Measurements from ENCODE around the gene AMHR2. TPM values are rescaled to one million over a fixed set of nuclear protein-coding genes. Genes with fewer than 3 reads are reported as not detected.

The AMHR2 gene
- total RNA-seq, 1 donor from 2014 or later: not detected

DNA sequence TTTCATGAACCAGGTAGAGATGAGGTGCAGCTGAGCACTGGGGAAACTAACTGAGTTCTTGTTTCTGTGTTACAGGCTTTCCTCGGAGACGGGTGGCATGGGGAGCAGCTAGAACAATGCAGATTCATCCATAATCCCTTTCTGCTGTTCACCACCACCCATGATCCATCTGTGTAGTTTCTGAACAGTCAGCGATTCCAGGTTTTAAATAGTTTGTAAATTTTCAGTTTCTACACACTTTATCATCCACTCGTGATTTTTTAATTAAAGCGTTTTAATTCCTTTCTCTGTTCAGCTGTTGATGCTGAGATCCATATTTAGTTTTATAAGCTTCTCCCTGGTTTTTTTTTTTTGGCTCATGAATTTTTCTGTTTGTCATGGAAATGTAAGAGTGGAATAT, 55.7 kb downstream of the AMHR2 start:
- DNase-seq (ENCODE audit: low read depth in 2 of 2): no peak

DNA sequence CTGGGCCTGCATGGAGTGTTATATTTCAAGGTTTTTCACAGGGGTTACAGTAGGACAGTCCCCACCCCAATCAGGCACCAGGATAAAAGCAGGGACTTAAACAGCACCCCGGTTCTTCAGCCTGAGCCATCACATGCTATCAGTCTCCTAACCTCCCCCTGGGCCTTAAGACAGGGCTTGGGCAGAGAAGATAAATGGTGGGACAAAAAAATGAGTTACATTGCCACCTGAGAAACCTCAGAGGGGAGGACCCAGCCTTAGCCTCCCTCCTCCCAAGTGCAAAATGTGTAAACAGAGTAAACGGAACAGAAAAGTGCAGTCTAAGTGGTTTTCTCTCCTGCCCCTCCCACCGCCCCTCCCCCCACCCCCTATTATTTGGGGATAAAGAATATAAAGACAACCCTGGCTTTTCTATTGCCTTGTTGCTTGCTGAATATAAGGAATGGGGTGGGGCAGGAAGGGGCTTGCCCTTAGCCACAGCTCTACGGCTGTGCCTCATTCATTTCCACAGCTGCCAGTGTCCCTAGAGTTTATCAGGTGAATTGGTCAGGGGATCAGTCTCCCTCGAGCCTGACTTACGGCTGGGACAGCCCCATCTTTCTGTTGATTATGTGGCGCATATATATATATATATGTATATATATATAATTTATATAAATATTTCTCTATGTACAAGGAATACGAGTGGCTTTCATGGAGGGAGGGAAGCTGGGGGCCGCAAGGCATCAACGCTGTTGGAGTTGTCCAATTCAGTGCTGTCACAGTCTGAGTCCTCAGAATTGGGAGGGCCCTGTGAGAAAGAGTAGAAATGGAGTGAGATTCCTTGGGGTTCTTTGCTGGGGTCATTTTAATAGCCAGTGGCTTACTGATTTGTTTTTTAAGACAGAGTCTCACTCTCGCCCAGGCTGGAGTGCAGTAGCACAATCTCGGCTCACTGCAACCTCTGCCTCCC, 57.1 kb downstream of the AMHR2 start:
- DNase-seq (ENCODE audit: low read depth in 2 of 2): no peak

Other genes with a start within 250 kb of the AMHR2 start
- gene ZNF740, start 243.1 kb upstream of the AMHR2 start, total RNA-seq: 9.6 and 12.1 TPM in 2 replicates
- 2.6 and 6.0 TPM in 2 replicates for gene CSAD, start 242.9 kb upstream of the AMHR2 start, total RNA-seq
- not detected in 2 replicates for gene ITGB7, start 216.6 kb upstream of the AMHR2 start, total RNA-seq
- gene RARG, start 191.6 kb upstream of the AMHR2 start, total RNA-seq: 5.2 and 10.9 TPM in 2 replicates
- gene ESPL1, start 155.6 kb upstream of the AMHR2 start, total RNA-seq: 0.99 and 3.7 TPM in 2 replicates
- 412 and 577 TPM in 2 replicates for gene PFDN5, start 128.3 kb upstream of the AMHR2 start, total RNA-seq
- gene MYG1, start 124.2 kb upstream of the AMHR2 start, total RNA-seq: 31.6 and 35.9 TPM in 2 replicates
- gene AAAS, start 102.2 kb upstream of the AMHR2 start, total RNA-seq: 23.8 and 24.6 TPM in 2 replicates
- gene SP7, start 87.5 kb upstream of the AMHR2 start, total RNA-seq: not detected in 2 replicates
- gene SP1, start 43.7 kb upstream of the AMHR2 start, total RNA-seq: 21.4 and 26.8 TPM in 2 replicates
- gene PRR13, start 17.9 kb downstream of the AMHR2 start, total RNA-seq: 14.1 and 17.9 TPM in 2 replicates
- gene PCBP2, start 28.2 kb downstream of the AMHR2 start, total RNA-seq: 299 TPM in 2 replicates
- 2.4 and 5.7 TPM in 2 replicates for gene MAP3K12, start 75.6 kb downstream of the AMHR2 start, total RNA-seq
- 33.1 and 36.1 TPM in 2 replicates for gene TARBP2, start 77.4 kb downstream of the AMHR2 start, total RNA-seq
- not detected in 2 replicates for gene NPFF, start 83.6 kb downstream of the AMHR2 start, total RNA-seq
- gene ATF7, start 202.5 kb downstream of the AMHR2 start, total RNA-seq: 9.2 and 10.5 TPM in 2 replicates

Data from lung microvascular endothelial cell (primary cell).